Esophagus squamous epithelium (tissue), 4 donors: ENCODE results near the gene FHL1.

Source experiments
- CTCF ChIP-seq, 6 experiments: fragments of 450-650 bp in 4 of 6; fragments of 200-600 bp in 2 of 6; sonication (generic) in 2 of 6; IDR thresholded peaks; one replicate each; pipeline ENCODE4 v1.5.1; 2016 to 2019; ENCODE audit warnings: antibody characterized with exemption in 6 of 6, mild to moderate bottlenecking in 4 of 6, moderate library complexity in 4 of 6
- POLR2A ChIP-seq, 4 donors: fragments of 450-650 bp; IDR thresholded peaks; one replicate each; pipeline ENCODE4 v1.6.1; 2017; ENCODE audit warnings: antibody characterized with exemption in 4 of 4, mild to moderate bottlenecking in 4 of 4, moderate library complexity in 3 of 4

GRCh38 chrX:136121788-136122187 is 25.5 kb upstream of the FHL1 start:
- TF ChIP-seq CTCF (IDR thresholded peaks at IDR 0.05) = no peak
- no peak for TF ChIP-seq POLR2A (IDR thresholded peaks at IDR 0.05)
